ENCODE results near the gene CETN2. TPM values are rescaled to one million over a fixed set of nuclear protein-coding genes. Genes with fewer than 3 reads are reported as not detected.
A peak's percentile ranks its signal among the peaks of the same experiment; 100 is the strongest.
"Not testable (repeated sequence)": the region's sequence is repeated elsewhere in the genome, so short reads cannot be mapped to it uniquely, and the experiment has no call there.

CETN2 gene
- total RNA-seq, 1 donor from 2014 or later: 12.2 TPM

DNA sequence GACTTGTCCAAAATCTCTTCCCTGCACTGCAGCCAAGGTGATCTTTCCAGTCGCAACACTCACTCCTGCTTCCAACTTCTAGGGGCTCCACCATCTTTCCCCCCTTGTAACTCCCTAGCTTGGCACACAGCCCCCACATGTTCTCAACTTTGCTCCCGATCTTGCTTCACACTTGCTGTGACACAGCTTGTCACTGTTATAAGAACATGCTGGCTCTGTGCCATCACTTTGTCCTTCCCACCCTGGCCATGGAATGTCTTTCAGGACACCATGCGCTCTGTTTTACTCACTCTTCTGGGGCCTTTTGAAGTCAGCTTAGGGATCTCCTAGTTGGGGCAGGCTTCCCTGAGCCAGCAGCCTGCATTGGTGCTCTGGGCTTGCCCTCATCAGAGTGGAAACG is 2.8 kb upstream of the CETN2 start:
- DNase-seq (ENCODE audit: low spot score) (peak; percentile 55), ATAC-seq (peak; percentile 11)

DNA sequence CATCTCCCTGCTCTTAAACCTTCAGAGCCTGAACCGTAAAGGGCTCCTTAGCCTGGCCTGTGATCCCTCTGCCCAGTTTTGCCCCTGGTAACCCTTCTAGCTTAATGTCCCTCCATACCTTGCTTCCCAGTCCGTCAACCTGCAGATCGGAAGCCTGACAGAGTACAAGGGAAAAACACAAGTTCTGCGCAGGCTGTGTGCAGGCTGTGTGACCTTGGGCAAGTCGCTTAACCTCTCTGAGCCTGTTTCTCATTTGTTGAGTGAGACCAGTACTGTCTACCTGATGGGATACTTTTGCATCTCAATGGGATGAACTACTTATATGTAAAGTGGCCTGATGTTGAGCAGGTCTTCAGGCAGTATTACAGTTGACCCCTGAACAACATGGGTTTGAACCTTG is 2.0 kb upstream of the CETN2 start:
- ATAC-seq (no peak), DNase-seq (ENCODE audit: low spot score) (no peak)

DNA sequence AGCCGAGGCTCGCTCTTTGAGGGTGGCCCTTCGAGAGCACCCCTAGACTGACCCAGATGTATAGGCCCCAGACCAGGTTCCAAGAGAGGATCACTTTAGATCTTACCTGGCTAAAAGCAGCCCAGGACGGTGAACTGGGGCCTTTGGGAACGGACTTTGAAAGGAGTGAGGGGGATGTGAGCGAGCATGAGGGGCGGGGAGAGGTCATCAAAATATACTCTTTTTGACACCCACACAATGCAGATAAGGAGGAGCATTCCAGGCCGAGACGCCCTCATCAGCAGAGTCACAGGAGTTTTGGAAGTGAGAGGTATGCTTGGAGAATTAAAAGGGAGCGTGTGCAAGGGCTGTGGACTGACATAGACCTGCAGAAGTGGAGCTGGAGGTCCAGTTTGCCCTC is 834 bp upstream of the CETN2 start:
- no peak for ATAC-seq
- no peak for DNase-seq (ENCODE audit: low spot score)

DNA sequence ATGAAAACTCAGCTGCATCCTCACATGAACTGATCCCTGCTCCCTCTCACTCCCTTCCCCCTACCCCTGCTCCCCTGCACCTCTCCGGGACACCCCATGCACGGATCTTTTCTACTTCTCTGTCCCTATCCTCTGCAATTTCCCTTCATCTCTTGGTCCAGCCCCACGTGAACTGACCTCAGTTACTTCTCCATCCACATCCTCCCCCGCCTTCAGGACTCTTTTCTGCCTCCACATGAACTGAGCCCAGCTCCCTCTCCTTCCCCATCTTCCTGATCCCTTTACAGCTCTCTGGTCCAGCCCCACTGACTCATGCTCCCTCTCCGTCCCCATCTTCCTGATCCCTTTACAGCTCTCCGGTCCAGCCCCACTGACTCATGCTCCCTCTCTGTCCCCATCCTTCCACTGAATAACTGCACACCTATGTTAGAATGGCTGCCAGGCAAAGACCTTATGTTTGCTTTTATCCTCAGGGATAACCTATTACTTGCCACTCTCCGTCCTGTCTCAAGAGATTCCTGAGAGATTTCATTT is 5.6 kb downstream of the CETN2 start:
- no peak for ATAC-seq
- DNase-seq (ENCODE audit: low spot score): no peak

DNA sequence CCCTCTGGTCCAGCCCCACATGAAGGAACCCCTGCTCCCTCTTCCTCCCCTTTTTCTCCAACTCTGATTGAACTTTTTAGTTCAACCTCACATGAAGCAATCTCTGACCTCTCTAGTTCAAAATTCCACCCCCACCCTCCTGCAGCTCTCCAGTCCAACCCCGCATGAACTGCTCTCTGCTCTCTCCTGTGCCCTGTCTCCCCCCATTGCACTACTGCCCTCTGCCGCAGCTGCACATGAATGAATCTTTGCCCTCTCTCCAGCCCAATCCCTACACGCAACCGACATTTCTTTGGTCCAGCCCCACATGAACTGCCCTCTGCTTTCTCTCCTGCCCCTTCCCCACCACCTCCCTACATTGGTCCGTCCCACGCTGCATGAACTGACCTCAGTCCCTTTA is 6.9 kb downstream of the CETN2 start:
- DNase-seq (ENCODE audit: low spot score) (no peak), ATAC-seq (peak; percentile 92)

DNA sequence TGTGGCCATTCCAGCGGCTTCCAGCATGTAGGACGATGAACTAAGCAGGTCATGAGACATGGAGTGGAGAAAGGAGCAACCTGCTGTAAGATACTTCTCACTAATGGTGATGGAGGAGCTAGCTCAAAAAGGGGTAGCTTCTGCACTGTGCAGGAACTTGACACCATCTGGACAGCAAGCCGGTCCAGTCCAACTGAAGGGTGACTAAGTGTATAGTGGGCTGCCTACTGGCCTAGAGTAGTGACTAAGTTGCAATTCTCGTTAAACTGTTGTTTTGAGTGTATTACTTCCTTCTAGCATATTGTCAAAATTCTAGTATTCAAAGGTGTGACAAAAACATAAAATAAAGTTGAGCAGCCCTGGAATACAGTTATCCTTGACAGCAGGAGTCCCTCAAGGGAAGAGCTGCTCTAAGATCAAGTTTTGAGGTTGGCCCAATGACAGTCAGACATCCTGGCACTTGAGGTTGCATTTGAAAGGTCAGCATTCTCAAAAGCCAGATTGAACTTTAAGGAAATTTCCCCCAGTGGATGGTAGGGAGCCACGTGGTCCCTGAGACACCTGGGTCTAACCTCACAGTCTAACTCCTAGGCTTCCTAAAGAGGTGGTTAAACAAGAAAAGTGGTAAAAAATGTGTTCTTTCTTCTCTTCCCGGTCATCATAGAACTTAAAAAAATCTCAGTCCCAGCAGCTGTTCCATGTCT is 8.0 kb downstream of the CETN2 start:
- ATAC-seq (no peak), DNase-seq (ENCODE audit: low spot score) (no peak)

DNA sequence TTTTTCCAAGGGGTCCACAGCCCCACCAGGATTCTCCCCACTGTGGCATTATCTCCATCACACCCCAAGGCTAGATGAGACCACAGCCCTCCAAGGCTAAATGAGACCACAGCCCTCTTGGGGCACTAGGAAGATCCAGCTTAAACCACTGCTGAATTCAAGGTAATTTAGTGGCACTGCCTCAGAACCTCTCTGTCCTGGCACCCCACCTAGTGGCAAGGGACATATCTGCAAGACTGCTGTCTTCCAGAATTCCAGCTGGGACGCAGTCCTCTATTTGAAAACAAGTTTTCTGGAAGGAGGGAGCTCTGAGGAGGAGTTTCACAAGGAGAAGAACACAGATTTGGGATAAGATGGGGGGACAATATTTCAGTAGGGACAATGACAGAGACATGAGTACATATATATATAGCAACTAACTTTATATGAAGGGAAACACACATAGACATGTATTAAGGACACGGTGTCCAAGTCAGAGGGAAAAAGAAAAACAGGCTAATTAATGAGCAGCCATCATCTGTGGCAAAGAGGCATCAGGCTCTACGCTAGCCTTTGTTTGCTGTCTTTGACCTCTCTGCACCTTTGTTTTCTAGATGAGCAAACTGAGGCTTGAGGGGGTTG is 9.3 kb downstream of the CETN2 start:
- peak; percentile 72 for ATAC-seq
- no peak for DNase-seq (ENCODE audit: low spot score)

DNA sequence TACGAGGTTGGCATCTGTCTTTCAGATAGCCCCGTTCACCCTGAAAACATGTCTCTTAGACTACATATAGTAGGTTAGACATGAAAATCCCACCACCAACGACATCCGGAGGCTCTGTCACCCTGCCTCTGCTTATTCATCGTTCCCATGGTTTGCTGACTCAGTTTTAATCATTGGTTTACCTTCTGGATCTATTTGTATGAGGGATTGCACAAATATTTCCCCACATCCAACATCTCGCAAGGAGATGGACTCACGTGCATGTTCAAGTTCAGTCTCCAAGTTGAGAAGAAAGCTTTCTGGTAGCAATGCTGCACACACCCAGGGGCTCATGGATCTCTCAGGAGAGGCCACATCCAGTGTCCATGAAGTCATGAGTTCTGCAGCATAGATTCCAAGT is 10.8 kb downstream of the CETN2 start:
- no peak for DNase-seq (ENCODE audit: low spot score)
- ATAC-seq: no peak

DNA sequence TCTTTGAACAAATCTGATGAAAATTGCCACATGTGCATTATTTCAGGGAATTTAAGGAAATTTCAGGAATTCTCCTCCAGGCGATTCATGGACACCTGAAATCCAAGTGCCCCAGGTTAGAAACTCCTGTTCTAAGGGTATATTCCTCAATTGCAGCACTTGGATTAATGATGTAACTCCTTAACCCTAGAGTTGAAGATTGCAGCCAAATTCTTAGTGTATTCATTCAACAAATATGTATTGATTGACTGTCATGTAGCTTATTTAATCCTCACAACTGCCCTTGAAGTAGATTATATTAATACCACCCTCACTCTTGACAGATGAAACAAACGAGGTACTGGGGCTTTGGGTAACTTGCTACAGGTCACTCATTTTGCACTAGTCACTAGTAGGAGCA is 11.3 kb downstream of the CETN2 start:
- DNase-seq (ENCODE audit: low spot score) (no peak), ATAC-seq (no peak)

DNA sequence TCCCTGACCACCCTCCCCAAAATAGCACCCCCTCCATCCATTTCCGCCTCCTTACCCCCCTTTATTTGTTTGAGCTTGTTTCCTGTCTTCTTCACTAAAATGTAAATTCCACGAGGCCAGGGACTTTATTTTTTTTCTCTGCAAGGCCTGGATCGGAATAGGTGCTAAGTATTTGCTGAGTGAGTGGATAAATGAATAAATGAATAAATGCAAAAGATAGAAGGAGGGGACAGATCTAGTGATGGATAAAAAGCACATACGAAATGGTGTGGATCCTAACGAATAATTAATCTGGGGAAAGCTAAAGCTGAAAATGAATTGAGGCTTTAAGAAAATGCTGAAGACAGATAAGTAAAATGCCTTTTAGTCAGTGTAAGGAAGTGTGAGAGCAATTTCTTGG is 12.2 kb downstream of the CETN2 start:
- no peak for ATAC-seq
- DNase-seq (ENCODE audit: low spot score): no peak

DNA sequence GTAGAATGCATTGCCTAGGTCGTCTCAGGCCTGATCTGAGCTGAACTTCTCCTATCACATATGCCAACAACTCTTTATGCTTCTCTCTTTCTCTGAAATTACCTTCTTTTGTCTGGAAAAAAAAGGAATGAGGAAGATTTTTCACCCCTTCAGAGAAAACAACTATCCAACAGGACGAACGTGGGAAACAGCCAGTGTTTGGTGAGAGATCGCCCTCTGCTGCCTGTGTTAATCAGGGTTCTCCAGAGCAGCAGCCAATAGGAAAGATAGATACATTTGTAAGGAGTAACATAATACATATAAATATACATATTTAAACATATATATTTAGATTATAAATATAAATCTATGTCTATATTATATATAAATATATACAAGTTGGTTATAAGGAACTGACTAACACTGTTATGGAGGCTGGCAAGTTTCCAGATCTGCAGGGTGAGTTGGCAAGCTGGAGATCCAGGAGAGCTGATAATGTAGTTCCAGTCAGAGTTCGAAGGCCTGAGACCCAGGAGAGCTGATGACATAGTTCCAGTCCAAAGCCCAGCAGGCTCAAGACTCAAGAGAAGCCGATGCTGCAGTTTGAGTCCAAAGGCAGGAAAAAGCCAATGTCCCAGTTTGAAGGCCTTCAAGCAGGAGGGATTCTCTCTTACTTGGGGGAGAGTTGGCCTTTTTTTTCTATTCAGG is 13.3 kb downstream of the CETN2 start:
- peak; percentile 52 for DNase-seq (ENCODE audit: low spot score)
- peak; percentile 76 for ATAC-seq

DNA sequence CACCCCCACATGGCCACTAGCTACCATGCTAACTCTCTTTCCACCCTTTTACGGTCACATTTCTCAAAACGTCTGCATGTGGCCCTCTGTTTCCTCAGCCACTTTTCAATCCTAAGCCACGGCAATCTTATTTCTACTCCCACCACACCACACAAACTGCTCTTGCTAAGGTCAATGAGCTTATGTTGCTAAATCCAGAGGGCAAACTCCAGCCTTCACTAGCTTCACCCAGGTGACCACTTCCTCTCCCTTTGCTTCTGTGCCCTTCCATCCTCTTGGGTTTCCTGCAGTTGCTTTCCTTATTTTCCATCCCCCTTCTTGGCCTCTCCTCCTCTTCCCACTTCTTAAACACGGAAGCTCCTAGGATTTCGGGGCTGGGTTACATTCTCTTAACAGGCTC is 16.5 kb downstream of the CETN2 start:
- peak; percentile 49 for DNase-seq (ENCODE audit: low spot score)
- peak; percentile 84 for ATAC-seq

DNA sequence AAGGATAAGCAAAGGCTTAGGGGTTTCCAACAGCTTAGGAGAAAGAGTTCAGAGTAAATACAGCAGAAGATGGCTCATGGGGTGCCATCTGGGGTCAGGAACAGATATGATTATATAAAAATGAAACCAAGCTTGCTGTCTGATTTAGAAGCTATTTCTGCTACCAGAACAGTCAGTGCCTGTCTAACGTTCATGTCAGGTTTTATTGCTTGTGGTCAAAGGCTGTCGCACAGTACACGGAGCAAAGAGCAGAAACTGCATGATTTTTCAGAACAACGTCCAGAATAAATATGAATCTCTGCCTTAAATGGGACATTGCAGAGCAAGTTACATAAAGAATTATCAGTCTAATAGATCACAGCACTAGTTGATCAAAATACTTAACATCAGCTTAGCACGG is 17.4 kb downstream of the CETN2 start:
- ATAC-seq (peak; percentile 66), DNase-seq (ENCODE audit: low spot score) (no peak)

DNA sequence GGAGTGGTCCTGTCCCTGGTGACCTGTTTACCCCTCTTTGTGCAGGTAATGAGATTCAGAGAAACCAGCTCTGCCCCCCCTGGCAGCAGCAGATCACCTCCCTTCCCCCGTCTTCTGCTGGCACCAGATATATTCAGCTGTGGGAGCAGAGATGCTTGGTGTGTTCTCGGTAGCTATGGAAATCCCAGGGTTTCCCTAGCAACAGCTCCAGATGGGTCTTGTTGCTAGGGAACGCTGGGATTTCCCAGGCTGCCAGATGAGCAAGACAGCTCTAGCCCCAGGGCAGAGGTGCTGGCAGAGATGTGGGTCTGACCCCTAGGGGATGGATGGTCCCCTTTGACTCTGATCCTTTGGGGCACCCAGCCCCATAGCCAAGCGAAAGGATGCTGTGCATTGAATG is 20.2 kb downstream of the CETN2 start:
- ATAC-seq: no peak

DNA sequence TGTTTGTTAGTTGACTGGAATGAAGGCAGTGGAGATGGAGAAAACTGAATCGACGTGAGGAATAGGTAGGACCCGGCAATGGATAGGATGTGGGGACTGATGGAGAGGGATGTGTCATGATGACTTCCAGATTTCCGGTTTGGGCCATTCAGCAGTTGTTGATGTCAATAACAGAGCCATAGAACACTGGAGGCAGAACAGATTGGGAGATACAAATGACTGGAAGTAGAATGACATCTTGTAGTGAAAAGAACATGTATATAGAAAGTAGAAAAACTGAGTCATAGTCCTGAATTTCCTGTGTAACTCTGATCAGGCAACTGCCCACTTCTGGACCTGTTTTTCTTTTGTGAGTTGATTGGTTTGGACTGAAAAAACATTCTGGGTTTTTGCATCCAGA is 24.5 kb downstream of the CETN2 start:
- no peak for DNase-seq (ENCODE audit: low spot score)
- ATAC-seq: no peak

More for the DNA sequence above, 20.2 kb downstream of the CETN2 start:
- no peak for DNase-seq (ENCODE audit: low spot score)

DNA sequence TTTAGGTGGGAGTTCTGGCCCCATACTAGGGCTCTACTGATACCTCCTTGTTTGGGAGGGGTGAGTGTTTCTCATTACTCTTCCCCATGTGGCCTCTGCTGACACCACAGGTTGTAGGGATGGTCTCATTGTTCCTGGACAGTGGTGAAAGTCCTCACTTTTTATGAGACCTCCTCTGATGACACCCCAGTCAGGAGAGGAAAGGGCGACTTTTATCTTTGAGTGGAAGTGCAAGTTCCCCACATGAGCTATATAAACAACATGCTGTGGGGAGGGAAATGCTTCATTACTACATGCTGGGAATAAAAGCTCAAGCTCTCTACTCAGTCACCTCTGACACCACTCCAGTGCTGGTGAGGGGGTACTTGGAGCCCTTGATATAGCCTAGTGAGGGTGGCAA is 31.6 kb downstream of the CETN2 start:
- ATAC-seq (no peak), DNase-seq (ENCODE audit: low spot score) (no peak)

DNA sequence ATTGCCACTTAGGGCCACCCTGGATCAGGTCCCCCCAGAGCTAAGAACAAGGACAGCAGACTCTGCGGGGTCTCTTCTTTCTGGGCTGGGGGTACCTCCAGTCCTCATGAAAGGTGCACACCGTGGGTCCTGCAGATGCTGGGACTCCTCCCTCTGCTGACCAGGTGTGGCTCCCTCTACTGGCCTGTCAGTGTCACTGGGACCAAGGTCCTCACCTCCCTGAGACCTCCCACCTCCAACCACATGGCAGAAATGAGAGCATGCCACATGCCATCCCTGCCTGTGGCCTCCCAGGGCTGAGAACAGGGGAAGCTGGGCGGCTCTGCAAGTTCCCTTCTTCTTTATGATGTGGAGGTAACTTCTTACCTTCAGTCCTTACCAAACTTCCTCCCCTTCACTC is 43.5 kb downstream of the CETN2 start:
- DNase-seq (ENCODE audit: low spot score): not testable (repeated sequence)
- ATAC-seq: peak; percentile 85

Other genes starting within 250 kb of the CETN2 start
- not detected for gene GABRQ, start 192.9 kb downstream of the CETN2 start, total RNA-seq
- gene MAGEA3, start 132.0 kb downstream of the CETN2 start, total RNA-seq: not detected
- not detected for gene CSAG2, start 121.5 kb downstream of the CETN2 start, total RNA-seq
- gene MAGEA2B, start 116.1 kb downstream of the CETN2 start, total RNA-seq: not detected
- not detected for gene CSAG1, start 97.0 kb downstream of the CETN2 start, total RNA-seq
- not detected for gene MAGEA12, start 97.0 kb downstream of the CETN2 start, total RNA-seq
- gene MAGEA2, start 76.9 kb downstream of the CETN2 start, total RNA-seq: not detected
- not detected for gene CSAG3, start 71.5 kb downstream of the CETN2 start, total RNA-seq
- gene MAGEA6, start 61.1 kb downstream of the CETN2 start, total RNA-seq: 0.25 TPM
- gene NSDHL, start 306 bp upstream of the CETN2 start, total RNA-seq: 22.0 TPM
- 0.96 TPM for gene ZNF185, start 67.3 kb upstream of the CETN2 start, total RNA-seq
- not detected for gene PNMA5, start 163.4 kb upstream of the CETN2 start, total RNA-seq
- 0.23 TPM for gene PNMA3, start 225.7 kb upstream of the CETN2 start, total RNA-seq
- 4.0 TPM for gene PNMA6A, start 241.7 kb upstream of the CETN2 start, total RNA-seq

Data from left lobe of liver (tissue), 2 donors.